HG03439 (cell line): Measurements from ENCODE around the gene CAMSAP2.
A peak's percentile ranks its signal among the peaks of the same experiment; 100 is the strongest.

Source experiments
- ATAC-seq: cut with Tn5 transposase; IDR thresholded peaks from one replicate; pipeline ENCODE4 v1.9.1; 2021; ENCODE audit warnings: mild to moderate bottlenecking, moderate library complexity; ENCODE audit not compliant: unreplicated experiment

CAMSAP2 gene, protein sequence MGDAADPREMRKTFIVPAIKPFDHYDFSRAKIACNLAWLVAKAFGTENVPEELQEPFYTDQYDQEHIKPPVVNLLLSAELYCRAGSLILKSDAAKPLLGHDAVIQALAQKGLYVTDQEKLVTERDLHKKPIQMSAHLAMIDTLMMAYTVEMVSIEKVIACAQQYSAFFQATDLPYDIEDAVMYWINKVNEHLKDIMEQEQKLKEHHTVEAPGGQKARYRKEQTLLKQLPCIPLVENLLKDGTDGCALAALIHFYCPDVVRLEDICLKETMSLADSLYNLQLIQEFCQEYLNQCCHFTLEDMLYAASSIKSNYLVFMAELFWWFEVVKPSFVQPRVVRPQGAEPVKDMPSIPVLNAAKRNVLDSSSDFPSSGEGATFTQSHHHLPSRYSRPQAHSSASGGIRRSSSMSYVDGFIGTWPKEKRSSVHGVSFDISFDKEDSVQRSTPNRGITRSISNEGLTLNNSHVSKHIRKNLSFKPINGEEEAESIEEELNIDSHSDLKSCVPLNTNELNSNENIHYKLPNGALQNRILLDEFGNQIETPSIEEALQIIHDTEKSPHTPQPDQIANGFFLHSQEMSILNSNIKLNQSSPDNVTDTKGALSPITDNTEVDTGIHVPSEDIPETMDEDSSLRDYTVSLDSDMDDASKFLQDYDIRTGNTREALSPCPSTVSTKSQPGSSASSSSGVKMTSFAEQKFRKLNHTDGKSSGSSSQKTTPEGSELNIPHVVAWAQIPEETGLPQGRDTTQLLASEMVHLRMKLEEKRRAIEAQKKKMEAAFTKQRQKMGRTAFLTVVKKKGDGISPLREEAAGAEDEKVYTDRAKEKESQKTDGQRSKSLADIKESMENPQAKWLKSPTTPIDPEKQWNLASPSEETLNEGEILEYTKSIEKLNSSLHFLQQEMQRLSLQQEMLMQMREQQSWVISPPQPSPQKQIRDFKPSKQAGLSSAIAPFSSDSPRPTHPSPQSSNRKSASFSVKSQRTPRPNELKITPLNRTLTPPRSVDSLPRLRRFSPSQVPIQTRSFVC (N-terminal part only)

DNA sequence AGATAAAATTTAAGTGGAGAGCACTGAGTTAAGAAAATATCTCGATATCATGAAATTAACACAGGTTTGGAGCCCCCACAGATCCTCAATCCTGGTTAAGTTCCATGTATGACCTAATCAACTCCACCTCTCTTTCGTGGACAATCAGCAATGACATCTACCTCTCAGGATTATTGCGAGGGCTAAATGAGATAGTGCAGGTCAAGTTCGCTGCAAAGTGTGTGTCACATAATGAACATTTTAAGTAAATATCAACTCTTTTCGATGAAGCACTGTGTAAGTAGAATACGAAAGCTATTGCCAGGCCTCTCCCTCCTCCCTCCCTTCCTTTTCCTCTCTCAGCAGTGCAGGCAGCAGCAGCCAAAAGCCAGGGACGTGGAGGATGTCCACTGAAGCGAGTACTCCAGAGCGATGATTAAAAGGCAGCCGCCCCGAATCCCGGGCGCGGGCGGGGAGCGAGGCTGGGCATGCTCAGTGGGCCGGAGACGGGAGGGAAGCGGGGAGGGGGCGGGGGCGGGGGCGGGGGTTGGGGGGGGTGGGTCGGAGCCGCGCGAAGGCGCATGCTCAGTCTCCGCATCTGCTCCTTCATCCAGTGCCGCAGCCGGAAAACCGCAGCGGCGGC lies at the start of gene CAMSAP2:
Gene CAMSAP2 (plus strand): TSS at position 567 of the 622 bp plus-strand sequence. CDS start 935 bp downstream, outside the sequence.
- ATAC-seq, result peak; percentile 42

DNA sequence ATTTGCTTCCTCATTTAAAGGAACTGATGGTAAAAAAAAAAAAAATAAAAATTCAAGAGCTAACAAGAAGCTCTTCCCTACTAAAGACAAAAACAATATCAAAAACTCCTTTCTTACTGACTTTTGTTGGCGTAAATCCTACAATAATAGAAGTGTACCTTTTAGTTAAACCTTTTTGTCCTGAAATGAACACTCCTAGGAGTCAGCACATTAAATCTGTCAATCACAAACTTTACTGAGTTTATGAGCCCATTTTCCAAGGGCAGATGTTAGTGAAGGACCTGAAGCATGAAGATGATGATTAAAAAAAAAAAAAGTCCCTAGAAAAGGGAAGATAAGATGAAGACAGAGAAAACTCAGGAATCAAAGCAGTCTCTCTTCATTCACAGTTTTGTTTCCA lies 46.4 kb upstream of the CAMSAP2 start:
- ATAC-seq, result no peak

DNA sequence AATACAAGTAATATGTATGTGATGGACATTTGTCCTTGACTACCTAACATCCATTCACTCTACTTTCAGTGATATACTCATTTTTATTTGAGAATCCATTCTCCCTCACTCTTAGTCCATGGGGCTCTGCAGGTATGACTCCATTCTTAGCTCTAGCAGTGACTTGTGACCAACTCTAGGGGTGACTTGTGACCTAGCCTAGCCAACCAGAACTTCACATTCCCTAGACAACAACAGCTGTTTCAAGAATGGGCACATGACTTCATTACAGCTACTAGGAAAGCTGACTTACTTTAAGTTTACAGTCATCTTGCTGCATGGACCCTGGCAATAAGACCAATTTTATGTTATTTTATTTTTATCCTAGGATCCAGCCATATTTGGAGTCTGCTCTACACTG lies 45.4 kb upstream of the CAMSAP2 start:
- ATAC-seq, result no peak

DNA sequence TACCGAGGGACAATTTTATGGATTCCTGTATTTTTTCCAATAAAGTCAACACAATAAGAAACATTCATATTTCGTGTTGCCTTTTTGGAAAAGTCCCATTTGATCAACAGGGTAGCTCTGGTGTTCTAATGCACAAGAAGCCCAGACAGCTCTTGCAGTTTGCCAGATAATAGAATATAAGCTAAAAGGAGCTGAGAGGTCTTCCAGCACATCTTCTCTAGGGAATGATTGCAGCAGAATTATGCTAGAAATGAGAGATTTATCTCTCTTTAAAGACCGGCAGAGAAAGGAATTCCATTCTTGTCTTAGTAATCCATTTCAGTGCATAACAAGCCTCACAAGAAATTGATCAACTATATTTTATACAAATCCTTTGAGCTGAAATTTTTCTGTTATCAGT lies 44.0 kb upstream of the CAMSAP2 start:
- no peak for ATAC-seq

DNA sequence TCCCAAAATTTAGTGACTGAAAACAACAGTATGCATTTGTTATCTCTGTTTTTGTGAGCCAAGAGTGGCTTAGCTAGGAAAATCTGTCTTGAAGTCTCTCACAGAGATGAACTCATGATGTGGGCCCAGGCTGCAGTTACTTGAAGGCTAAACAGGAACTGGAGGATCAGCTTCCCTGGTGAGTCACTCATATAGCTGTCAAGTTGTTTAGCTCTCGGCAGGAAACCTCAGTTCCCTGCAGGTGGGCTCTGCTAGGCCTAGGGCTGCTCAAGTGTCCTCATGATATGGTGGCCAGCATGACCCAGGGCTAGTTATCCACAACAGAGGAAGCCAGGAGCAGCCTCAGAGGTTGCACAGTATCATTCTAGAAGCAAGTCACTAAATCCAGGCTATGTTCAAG lies 38.8 kb upstream of the CAMSAP2 start:
- no peak for ATAC-seq

DNA sequence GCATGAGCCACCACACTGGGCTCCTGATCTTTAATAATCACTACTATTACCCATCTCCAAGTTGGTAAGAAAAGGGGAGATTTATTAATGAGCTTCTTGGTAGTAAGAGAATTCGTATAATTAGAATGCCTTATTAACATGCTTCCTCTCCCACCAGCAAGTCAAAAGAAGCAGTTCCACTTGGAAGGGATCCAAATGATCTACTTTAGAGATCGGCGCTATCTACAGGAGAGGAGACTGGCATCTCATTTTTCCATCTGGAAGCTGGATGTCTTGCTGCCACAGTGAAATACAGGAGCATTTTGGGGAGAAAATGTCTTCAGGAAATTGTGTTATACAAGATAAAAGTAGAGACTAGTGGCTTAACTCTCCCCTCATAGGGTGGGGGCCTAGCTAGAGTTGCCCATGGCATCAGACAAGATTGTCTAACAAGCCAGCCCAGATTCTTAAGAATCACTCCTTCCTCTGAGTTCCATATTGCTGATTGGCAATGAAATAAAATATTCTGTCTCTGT lies 33.6 kb upstream of the CAMSAP2 start:
- ATAC-seq, result no peak

DNA sequence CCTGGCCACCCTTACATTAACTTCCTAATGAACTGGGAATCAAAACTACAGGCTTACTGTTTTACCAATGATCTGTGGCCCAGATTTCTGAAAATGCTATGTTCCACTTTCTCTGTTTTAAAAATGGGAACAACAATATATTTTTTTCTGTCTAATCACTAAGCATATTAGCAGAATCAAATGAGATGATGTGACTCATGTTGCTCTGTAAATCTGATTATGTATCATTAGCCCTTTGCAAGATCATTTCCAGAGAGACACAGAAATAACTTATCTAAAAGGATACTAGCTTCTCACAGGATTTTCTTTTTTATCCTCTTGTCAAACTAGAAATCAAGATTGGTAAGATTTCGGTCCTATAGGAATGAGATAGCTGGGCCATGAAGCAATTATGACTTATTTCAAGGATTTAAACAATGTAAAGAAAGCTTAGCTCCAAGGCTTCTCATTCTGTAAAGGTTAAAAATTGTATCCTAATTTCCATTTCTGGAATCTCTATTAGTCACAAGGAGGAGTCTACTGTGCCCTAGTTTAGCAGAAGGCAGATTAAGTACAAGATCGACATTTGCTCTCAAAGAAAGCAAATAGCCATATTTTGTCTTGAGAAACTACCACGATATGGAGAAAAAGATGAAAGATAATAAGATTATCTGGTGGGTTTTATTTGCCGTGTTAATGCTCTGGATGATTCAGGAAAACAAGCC lies 32.4 kb upstream of the CAMSAP2 start:
- no peak for ATAC-seq

DNA sequence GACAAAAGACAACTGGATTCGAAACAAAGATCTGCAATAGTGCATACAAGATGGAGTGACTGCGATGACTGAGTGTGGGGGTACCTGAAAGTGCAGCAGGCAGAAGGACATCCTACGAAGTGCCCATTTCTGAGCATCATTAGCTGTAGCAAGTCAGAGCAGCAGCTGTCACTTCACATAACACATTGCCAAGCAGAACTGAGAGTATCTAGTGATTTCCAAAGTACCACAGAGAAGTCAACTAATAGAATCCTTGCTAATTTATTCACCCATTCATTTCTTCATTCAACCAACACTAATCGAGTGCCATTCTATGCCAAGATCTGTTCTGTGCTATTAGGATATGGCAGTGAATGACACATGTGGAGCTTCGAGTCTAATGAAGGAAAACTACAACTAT lies 31.6 kb upstream of the CAMSAP2 start:
- no peak for ATAC-seq

DNA sequence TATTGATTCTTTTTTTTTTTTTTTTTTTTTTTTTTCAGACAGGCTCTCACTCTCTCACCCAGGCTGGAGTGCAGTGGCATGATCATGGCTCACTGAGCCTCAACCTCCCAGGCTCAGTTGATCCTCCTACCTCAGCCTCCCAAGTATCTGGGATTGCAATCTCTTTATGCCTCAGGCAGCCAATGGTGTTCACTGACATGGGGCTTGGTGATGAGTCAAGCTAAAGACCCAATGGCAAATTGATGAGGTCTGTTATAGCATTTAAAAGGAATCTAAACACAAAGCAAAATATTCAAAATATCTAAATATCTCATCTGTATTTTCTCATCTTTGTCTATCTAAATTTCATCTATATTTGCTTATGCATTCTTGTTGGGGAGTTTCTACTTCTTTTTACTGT lies 30.5 kb upstream of the CAMSAP2 start:
- ATAC-seq, result no peak

DNA sequence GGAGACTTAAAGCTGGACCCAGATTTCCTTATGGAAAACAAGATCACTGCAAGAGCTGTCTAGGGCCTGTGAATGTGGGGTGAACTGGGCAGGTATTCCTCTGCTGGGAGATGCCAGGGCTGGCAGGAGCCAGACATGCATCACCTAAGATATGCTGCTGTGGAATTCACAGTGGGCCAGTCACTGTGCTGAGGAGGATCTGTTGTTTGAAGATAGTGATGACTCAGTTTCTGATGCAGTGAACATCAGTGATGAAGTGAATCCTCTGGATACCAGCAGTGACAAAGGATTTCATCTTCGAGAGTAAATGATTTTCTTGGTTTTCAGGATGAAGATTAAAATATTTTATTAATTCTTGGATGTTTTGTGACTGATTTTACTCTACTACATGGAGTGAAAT lies 29.9 kb upstream of the CAMSAP2 start:
- ATAC-seq, result no peak

DNA sequence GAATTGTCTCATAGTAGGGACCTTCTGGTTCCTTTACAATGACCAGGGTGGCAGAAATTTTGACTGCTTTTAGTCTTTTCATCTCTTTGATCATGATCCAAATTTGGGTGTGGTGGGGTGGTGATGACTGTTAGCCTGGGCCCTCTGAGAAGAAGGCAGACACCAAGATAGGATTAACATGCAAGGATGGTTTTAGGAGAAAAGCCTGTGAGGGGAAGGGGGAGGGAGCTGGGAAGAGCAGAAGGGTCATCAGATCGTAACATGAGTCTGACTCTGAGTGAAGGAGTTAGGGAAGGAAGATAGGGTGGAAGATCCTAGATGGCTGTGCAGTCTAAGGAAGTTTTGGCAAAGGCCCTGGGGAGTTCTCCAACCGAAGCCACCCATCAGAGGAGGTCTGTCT lies 28.5 kb upstream of the CAMSAP2 start:
- ATAC-seq, result no peak

DNA sequence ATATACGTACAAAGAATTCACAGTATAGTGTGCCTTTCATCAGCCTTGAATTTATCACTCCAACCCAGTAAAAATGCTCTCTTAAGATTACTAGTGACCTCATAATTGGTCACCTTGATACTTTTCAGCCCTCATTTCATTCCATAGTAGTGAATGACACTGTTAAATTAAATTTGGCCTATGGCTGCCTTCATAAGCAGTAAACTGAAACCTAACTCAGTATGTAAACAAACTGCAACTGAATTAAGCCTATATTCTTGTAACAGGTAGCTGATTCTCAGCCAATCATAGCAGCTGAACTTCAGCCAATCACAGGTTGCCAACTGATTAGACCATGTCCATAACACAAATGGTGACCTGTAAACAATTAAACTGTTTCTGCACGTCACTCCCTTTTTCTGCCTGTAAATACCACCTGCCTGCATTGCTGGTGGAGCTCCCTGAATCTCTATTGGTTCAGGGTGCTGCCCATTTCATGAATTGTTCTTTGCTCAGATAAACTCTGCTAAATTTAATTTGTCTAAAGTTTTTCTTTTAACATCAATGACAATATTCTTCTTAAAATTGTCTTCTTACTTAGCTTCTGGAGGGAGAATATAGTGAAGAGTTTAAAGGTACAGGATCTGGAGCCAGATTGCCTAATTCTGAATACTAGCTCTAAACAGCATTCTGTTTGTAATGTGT lies 24.0 kb upstream of the CAMSAP2 start:
- ATAC-seq, result no peak

DNA sequence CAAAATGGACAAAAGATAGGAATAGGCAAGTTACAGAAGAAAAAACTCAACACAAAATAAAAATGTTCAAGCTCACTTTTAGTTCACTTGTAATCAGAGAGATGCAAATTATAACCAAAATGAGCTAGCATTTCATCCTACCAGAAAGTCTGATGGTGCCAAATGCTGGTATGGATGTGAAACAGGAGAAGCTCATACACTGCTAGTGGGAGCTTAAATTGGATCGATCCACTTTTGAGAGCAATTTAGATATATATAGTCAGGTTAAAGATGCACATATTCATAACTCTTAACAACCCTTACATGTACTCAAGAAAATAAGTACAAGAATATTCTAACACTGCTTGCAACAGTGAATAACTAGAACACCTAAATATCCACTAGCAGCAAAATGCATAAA lies 18.5 kb upstream of the CAMSAP2 start:
- ATAC-seq, result no peak

DNA sequence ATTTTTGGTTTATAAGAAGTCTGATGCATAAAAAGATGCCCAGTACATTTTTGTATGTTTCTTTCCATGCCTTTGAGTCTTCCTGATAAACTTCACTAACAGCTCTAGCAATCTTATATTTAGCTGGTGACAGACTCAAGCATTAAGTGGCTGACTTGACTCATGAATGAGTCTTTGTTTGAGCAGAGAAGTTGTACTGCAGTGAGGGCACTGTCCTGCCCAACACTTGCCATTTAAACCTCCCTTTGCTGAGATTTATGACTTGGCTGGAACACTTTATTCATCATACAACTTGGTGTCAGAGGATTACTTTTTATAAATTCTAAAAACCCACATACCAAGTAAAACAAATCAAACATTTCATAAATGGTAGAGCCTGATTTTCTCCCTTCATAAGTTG lies 14.6 kb upstream of the CAMSAP2 start:
- no peak for ATAC-seq

DNA sequence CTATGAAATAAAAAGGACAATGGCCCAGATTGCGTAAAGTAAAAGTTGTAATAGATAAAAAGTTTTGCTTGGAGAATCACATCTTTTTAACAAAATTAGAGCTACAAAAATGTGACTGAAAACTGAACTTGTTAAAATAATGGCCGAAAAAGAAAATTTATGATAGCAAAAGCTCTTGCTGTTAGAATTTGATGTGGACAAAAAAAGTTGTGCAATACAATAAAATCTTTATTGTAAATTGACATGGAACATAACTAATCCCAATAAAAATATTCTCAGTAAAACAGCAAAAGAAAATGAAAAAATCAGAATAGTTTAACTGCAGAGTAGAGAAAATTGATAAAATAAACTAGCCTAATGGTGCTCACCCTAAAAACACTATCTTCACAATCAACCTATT lies 11.4 kb upstream of the CAMSAP2 start:
- no peak for ATAC-seq

DNA sequence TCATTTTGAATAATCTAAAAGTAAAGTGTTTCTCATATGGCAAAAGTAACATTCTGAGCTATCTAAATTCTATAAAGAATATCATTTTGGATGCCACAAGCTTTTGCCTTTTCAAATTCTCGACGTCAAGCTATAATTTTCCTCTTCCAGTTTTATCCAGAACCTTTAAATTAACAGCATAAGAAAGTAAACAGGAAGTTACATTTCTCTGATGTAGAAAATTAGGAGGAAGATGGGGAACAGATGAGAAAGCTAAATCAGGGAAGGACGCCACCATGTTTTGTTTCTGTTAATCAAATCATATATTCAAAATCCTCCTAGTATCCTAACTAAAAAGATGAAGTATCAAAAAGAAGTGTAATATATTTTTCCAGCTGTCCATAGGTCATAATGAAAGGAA lies 8.8 kb upstream of the CAMSAP2 start:
- ATAC-seq, result no peak

DNA sequence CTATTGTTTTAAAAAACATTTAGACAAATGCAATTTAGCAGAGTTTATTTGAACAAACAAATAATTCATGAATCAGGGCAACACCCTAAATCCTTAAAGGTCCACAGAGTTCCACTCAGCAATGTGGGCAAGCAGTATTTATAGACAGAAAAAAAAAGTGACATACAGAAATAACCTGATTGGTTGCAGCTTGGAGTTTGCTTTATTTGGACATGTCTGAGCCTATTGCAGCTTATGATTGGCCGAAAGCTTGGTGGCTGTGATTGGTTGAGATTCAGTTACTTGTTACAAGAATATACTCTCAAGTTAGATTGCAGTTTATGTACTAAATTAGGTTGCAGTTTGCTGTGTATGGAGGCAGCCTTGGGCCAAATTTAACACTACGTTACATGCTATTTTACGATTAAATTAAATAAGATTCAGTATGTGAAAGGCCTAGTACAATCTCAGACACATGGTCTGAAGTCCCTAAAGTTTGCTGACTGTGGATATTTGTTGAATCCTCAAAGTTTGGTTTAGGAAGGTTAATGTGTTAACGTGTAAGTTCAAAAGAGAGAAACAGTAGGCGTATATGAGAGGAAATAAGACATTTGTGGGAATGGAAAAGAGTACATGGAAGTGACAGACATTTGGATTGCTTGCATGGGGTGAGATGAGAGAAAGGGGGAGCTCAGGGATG lies 6.9 kb upstream of the CAMSAP2 start:
- no peak for ATAC-seq

DNA sequence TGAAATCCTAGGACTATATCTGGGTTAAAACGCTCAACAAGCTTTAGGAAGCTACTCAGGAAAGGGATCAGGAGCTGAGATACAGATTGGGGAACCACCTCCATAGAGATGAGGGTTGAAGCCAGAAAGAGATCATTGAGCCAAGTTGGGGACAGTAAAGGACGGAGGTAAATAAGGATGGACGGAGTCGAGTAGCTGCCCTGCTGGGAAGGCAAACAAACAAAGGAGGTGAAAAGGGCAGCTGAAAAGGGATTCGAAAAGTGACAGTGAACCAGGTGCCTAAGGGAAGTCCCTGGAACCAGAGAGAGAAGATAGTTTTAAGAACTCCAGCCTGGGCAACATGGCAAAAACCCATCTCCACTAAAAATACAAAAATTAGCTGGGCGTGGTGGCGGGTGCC lies 6.3 kb upstream of the CAMSAP2 start:
- ATAC-seq, result no peak

DNA sequence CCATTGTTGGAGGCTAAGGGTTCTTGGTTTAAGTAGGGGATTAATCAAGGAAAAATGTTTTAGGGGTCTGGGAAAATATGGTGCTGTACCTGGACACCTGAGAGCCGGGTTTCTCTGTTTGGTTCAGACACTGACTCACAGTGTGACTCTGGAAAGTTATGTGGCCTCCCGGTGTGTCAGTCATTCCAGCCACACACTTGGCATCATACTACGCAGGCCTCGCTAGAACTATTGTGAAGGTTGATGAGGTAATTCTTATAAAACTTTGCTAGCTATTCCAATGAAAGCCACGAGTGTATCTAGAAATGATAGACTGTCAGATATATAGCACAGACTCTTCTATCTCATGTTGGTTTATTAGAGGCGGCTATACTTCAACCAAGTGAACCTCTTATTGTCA lies 4.8 kb upstream of the CAMSAP2 start:
- ATAC-seq, result no peak
